ENCODE results near the gene MEIS1.

- TF ChIP-seq CTCF (IDR thresholded peaks at IDR 0.05) (no peak), EP300 (IDR thresholded peaks at IDR 0.05; ENCODE audit: low read depth) (no peak), POLR2AphosphoS5 (IDR thresholded peaks at IDR 0.05) (no peak)
Measured at GRCh38 chr2:66489436-66489835, 54.5 kb downstream of the MEIS1 start.

Data from transverse colon (tissue), 4 donors.